ENCODE data around the gene ZNF777.
A peak's percentile ranks its signal among the peaks of the same experiment; 100 is the strongest.
"Not testable (repeated sequence)": the region's sequence is repeated elsewhere in the genome, so short reads cannot be mapped to it uniquely, and the experiment has no call there.

ZNF777 gene

GRCh38 chr7:149494738-149495368 lies 34.0 kb upstream of the ZNF777 start:
- Histone ChIP-seq H2BK5ac (ENCODE audit: low read depth, low read length, poor library complexity, severe bottlenecking) (no peak overlapping the region), H2BK12ac (ENCODE audit: low read length in 2 of 2) (no peak overlapping the region), H4K91ac (ENCODE audit: low read length) (no peak overlapping the region), H3K18ac (ENCODE audit: low read depth in 1 of 2, low read length in 2 of 2) (no peak overlapping the region), H3K27me3 (ENCODE audit: control insufficient read depth in 1 of 2, insufficient read depth in 1 of 2, low read length in 2 of 2) (peaks cover 0 to 6% of the 10 kb centered on the region in 2 experiments), H3K14ac (ENCODE audit: low read length in 2 of 2) (no peak overlapping the region), H3K4me3 (ENCODE audit: insufficient read depth in 1 of 2, low read depth in 1 of 2, low read length in 2 of 2) (peak overlapping the region in 1 of 2 experiments; percentile 92), H2AFZ (ENCODE audit: low read depth, low read length) (no peak overlapping the region), H3K9me3 (ENCODE audit: control insufficient read depth, low read length) (no peaks in the 10 kb centered on the region), H3K4me1 (ENCODE audit: control insufficient read depth, insufficient read depth, low read depth, low read length) (peaks cover 7% of the 10 kb centered on the region), H3K79me1 (replicated peaks; ENCODE audit: low read length, poor library complexity, severe bottlenecking) (peaks cover 28% of the 10 kb centered on the region), H2BK15ac (ENCODE audit: low read depth, poor library complexity, severe bottlenecking) (no peak overlapping the region), H3K36me3 (ENCODE audit: control insufficient read depth in 1 of 2, insufficient read depth in 2 of 2, low read depth in 1 of 2, low read length in 2 of 2) (peaks cover 38 to 42% of the 10 kb centered on the region in 2 experiments), H3K27ac (ENCODE audit: low read length, poor library complexity, severe bottlenecking) (no peak overlapping the region), H4K8ac (ENCODE audit: low read length) (no peak overlapping the region), H2BK120ac (ENCODE audit: low read depth, low read length) (no peak overlapping the region), H3K4ac (ENCODE audit: low read depth in 1 of 2, low read length in 2 of 2) (no peak overlapping the region), H3K23ac (ENCODE audit: low read length in 2 of 2) (no peak overlapping the region), H2AK5ac (ENCODE audit: low read length, severe bottlenecking) (peak overlapping the region; percentile 36), H3K9ac (ENCODE audit: low read length) (peak overlapping the region; percentile 95), H3K4me2 (ENCODE audit: low read length, poor library complexity, severe bottlenecking) (no peak overlapping the region)
- 87% methylated on average over 6 of the region's 6 CpGs for WGBS
- peak; percentile 67 for DNase-seq

- not testable (repeated sequence) for H3K9ac ChIP-seq (ENCODE audit: low read length); DNase-seq; H3K14ac ChIP-seq (ENCODE audit: low read length in 2 of 2); H3K4me2 ChIP-seq (ENCODE audit: low read length, poor library complexity, severe bottlenecking); H3K23ac ChIP-seq (ENCODE audit: low read length in 2 of 2); H3K9me3 ChIP-seq (ENCODE audit: control insufficient read depth, low read length); H4K8ac ChIP-seq (ENCODE audit: low read length); H2BK120ac ChIP-seq (ENCODE audit: low read depth, low read length); H2AK5ac ChIP-seq (ENCODE audit: low read length, severe bottlenecking); H3K4ac ChIP-seq (ENCODE audit: low read depth in 1 of 2, low read length in 2 of 2); H2AFZ ChIP-seq (ENCODE audit: low read depth, low read length); H4K91ac ChIP-seq (ENCODE audit: low read length); H3K4me3 ChIP-seq (ENCODE audit: insufficient read depth in 1 of 2, low read depth in 1 of 2, low read length in 2 of 2); H3K18ac ChIP-seq (ENCODE audit: low read depth in 1 of 2, low read length in 2 of 2); H3K27me3 ChIP-seq (ENCODE audit: control insufficient read depth in 1 of 2, insufficient read depth in 1 of 2, low read length in 2 of 2); H2BK12ac ChIP-seq (ENCODE audit: low read length in 2 of 2); H3K4me1 ChIP-seq (ENCODE audit: control insufficient read depth, insufficient read depth, low read depth, low read length); H2BK15ac ChIP-seq (ENCODE audit: low read depth, poor library complexity, severe bottlenecking); H2BK5ac ChIP-seq (ENCODE audit: low read depth, low read length, poor library complexity, severe bottlenecking); H3K27ac ChIP-seq (ENCODE audit: low read length, poor library complexity, severe bottlenecking)
- peaks cover 44 to 50% of the 10 kb centered on the region in 2 experiments for H3K36me3 ChIP-seq (ENCODE audit: control insufficient read depth in 1 of 2, insufficient read depth in 2 of 2, low read depth in 1 of 2, low read length in 2 of 2)
- H3K79me1 ChIP-seq (replicated peaks; ENCODE audit: low read length, poor library complexity, severe bottlenecking), result peaks cover 33% of the 10 kb centered on the region
- 98% methylated on average over 18 of the region's 20 CpGs for WGBS
These were observed 33.1 kb upstream of the ZNF777 start for GRCh38 chr7:149493975-149494374.

- Histone ChIP-seq H3K9ac (ENCODE audit: low read length) (no peak overlapping the region), H3K36me3 (ENCODE audit: control insufficient read depth in 1 of 2, insufficient read depth in 2 of 2, low read depth in 1 of 2, low read length in 2 of 2) (peaks cover 48 to 57% of the 10 kb centered on the region in 2 experiments), H4K91ac (ENCODE audit: low read length) (no peak overlapping the region), H3K4me2 (ENCODE audit: low read length, poor library complexity, severe bottlenecking) (no peak overlapping the region), H2BK15ac (ENCODE audit: low read depth, poor library complexity, severe bottlenecking) (no peak overlapping the region), H3K4me3 (ENCODE audit: insufficient read depth in 1 of 2, low read depth in 1 of 2, low read length in 2 of 2) (no peak overlapping the region), H3K23ac (ENCODE audit: low read length in 2 of 2) (no peak overlapping the region), H3K4ac (ENCODE audit: low read depth in 1 of 2, low read length in 2 of 2) (no peak overlapping the region), H3K27ac (ENCODE audit: low read length, poor library complexity, severe bottlenecking) (no peak overlapping the region), H3K79me1 (replicated peaks; ENCODE audit: low read length, poor library complexity, severe bottlenecking) (peaks cover 36% of the 10 kb centered on the region), H3K9me3 (ENCODE audit: control insufficient read depth, low read length) (no peaks in the 10 kb centered on the region), H2BK12ac (ENCODE audit: low read length in 2 of 2) (no peak overlapping the region), H3K4me1 (ENCODE audit: control insufficient read depth, insufficient read depth, low read depth, low read length) (peaks cover 7% of the 10 kb centered on the region), H2AK5ac (ENCODE audit: low read length, severe bottlenecking) (no peak overlapping the region), H2AFZ (ENCODE audit: low read depth, low read length) (no peak overlapping the region), H4K8ac (ENCODE audit: low read length) (no peak overlapping the region), H3K27me3 (ENCODE audit: control insufficient read depth in 1 of 2, insufficient read depth in 1 of 2, low read length in 2 of 2) (no peaks in the 10 kb centered on the region), H3K18ac (ENCODE audit: low read depth in 1 of 2, low read length in 2 of 2) (no peak overlapping the region), H2BK120ac (ENCODE audit: low read depth, low read length) (no peak overlapping the region), H3K14ac (ENCODE audit: low read length in 2 of 2) (no peak overlapping the region), H2BK5ac (ENCODE audit: low read depth, low read length, poor library complexity, severe bottlenecking) (no peak overlapping the region)
- DNase-seq, result no peak
- WGBS, result 96% methylated on average over 9 of the region's 9 CpGs
These were observed 32.5 kb upstream of the ZNF777 start for GRCh38 chr7:149493366-149493765.

GRCh38 chr7:149490083-149490760 lies 29.4 kb upstream of the ZNF777 start:
- Histone ChIP-seq H3K27me3 (ENCODE audit: control insufficient read depth in 1 of 2, insufficient read depth in 1 of 2, low read length in 2 of 2) (no peaks in the 10 kb centered on the region), H4K8ac (ENCODE audit: low read length) (no peak overlapping the region), H2AK5ac (ENCODE audit: low read length, severe bottlenecking) (no peak overlapping the region), H3K14ac (ENCODE audit: low read length in 2 of 2) (no peak overlapping the region), H3K36me3 (ENCODE audit: control insufficient read depth in 1 of 2, insufficient read depth in 2 of 2, low read depth in 1 of 2, low read length in 2 of 2) (peaks cover 54 to 87% of the 10 kb centered on the region in 2 experiments), H3K18ac (ENCODE audit: low read depth in 1 of 2, low read length in 2 of 2) (no peak overlapping the region), H3K4ac (ENCODE audit: low read depth in 1 of 2, low read length in 2 of 2) (no peak overlapping the region), H2BK120ac (ENCODE audit: low read depth, low read length) (no peak overlapping the region), H3K9me3 (ENCODE audit: control insufficient read depth, low read length) (no peaks in the 10 kb centered on the region), H3K9ac (ENCODE audit: low read length) (no peak overlapping the region), H3K4me3 (ENCODE audit: insufficient read depth in 1 of 2, low read depth in 1 of 2, low read length in 2 of 2) (no peak overlapping the region), H2AFZ (ENCODE audit: low read depth, low read length) (no peak overlapping the region), H3K23ac (ENCODE audit: low read length in 2 of 2) (no peak overlapping the region), H2BK5ac (ENCODE audit: low read depth, low read length, poor library complexity, severe bottlenecking) (no peak overlapping the region), H3K27ac (ENCODE audit: low read length, poor library complexity, severe bottlenecking) (no peak overlapping the region), H3K79me1 (replicated peaks; ENCODE audit: low read length, poor library complexity, severe bottlenecking) (peaks cover 46% of the 10 kb centered on the region), H2BK15ac (ENCODE audit: low read depth, poor library complexity, severe bottlenecking) (no peak overlapping the region), H3K4me2 (ENCODE audit: low read length, poor library complexity, severe bottlenecking) (no peak overlapping the region), H3K4me1 (ENCODE audit: control insufficient read depth, insufficient read depth, low read depth, low read length) (peaks cover 2% of the 10 kb centered on the region), H4K91ac (ENCODE audit: low read length) (no peak overlapping the region), H2BK12ac (ENCODE audit: low read length in 2 of 2) (no peak overlapping the region)
- WGBS, result 97% methylated on average over 15 of the region's 15 CpGs
- DNase-seq, result no peak

Measured in mesenchymal stem cell (in vitro differentiated cells and primary cell).